Raji (cell line): ENCODE data around the gene NOVA1.

ENCODE experiments used
- POLR2A ChIP-seq: IDR thresholded peaks from 2 replicates; pipeline ENCODE4 v1.6.1; 2011; ENCODE audit warnings: low read depth, low read length, control low read depth; ENCODE audit not compliant: insufficient read depth

NOVA1 gene

GRCh38 chr14:26597589-26598080 lies at the start of gene NOVA1:
Gene NOVA1, minus strand, starts transcription at chr14:26598033. Its CDS starts 597 bp downstream, at chr14:26597436.
- no peak for TF ChIP-seq POLR2A

GRCh38 chr14:26636561-26636960 lies 38.7 kb upstream of the NOVA1 start:
- no peak for TF ChIP-seq POLR2A

GRCh38 chr14:26626256-26626655 lies 28.4 kb upstream of the NOVA1 start:
- TF ChIP-seq POLR2A = no peak

GRCh38 chr14:26622611-26623010 lies 24.8 kb upstream of the NOVA1 start:
- no peak for TF ChIP-seq POLR2A

- TF ChIP-seq POLR2A = no peak
These were observed 24.2 kb upstream of the NOVA1 start for GRCh38 chr14:26621807-26622560.

GRCh38 chr14:26621364-26621763 lies 23.5 kb upstream of the NOVA1 start:
- no peak for TF ChIP-seq POLR2A

GRCh38 chr14:26611259-26611658 lies 13.4 kb upstream of the NOVA1 start:
- no peak for TF ChIP-seq POLR2A

- no peak for TF ChIP-seq POLR2A
These were observed 9.0 kb upstream of the NOVA1 start for GRCh38 chr14:26606729-26607312.

GRCh38 chr14:26605602-26606001 lies 7.8 kb upstream of the NOVA1 start:
- no peak for TF ChIP-seq POLR2A

- TF ChIP-seq POLR2A = no peak
These were observed 5.1 kb upstream of the NOVA1 start for GRCh38 chr14:26602902-26603301.

GRCh38 chr14:26601856-26602255 lies 4.0 kb upstream of the NOVA1 start:
- no peak for TF ChIP-seq POLR2A

GRCh38 chr14:26599291-26599690 lies 1.5 kb upstream of the NOVA1 start:
- no peak for TF ChIP-seq POLR2A

GRCh38 chr14:26598672-26599131 lies 869 bp upstream of the NOVA1 start:
- no peak for TF ChIP-seq POLR2A

GRCh38 chr14:26598081-26598671 lies 343 bp upstream of the NOVA1 start:
- no peak for TF ChIP-seq POLR2A

- TF ChIP-seq POLR2A = no peak
These were observed 703 bp downstream of the NOVA1 start for GRCh38 chr14:26597071-26597588.
